WI38 (cell line): Measurements from ENCODE around the gene COLEC12.

Experiments
- H3K4me3 ChIP-seq: 2 replicates; pipeline ENCODE4 v1.5.1; 2011; ENCODE audit warnings: low read depth, mild to moderate bottlenecking, control low read depth, low read length
- TF ChIP-seq, protein P1 (sequence below): IDR thresholded peaks from 2 replicates; pipeline ENCODE4 v1.5.1; 2012; ENCODE audit warnings: low read depth, mild to moderate bottlenecking, control low read depth, low read length

The COLEC12 gene

GRCh38 chr18:394987-395362 lies 105.5 kb downstream of the COLEC12 start:
- no peak overlapping the region for H3K4me3 ChIP-seq
- TF ChIP-seq, protein P1, sequence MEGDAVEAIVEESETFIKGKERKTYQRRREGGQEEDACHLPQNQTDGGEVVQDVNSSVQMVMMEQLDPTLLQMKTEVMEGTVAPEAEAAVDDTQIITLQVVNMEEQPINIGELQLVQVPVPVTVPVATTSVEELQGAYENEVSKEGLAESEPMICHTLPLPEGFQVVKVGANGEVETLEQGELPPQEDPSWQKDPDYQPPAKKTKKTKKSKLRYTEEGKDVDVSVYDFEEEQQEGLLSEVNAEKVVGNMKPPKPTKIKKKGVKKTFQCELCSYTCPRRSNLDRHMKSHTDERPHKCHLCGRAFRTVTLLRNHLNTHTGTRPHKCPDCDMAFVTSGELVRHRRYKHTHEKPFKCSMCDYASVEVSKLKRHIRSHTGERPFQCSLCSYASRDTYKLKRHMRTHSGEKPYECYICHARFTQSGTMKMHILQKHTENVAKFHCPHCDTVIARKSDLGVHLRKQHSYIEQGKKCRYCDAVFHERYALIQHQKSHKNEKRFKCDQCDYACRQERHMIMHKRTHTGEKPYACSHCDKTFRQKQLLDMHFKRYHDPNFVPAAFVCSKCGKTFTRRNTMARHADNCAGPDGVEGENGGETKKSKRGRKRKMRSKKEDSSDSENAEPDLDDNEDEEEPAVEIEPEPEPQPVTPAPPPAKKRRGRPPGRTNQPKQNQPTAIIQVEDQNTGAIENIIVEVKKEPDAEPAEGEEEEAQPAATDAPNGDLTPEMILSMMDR: no peak

- H3K4me3 ChIP-seq: no peak overlapping the region
Observed at GRCh38 chr18:394262-394986, 106.1 kb downstream of the COLEC12 start.

GRCh38 chr18:393574-393957 lies 106.9 kb downstream of the COLEC12 start:
- TF ChIP-seq, protein P1: no peak
- no peak overlapping the region for H3K4me3 ChIP-seq

More at GRCh38 chr18:394262-394986, 106.1 kb downstream of the COLEC12 start:
- TF ChIP-seq, protein P1: no peak

DNA sequence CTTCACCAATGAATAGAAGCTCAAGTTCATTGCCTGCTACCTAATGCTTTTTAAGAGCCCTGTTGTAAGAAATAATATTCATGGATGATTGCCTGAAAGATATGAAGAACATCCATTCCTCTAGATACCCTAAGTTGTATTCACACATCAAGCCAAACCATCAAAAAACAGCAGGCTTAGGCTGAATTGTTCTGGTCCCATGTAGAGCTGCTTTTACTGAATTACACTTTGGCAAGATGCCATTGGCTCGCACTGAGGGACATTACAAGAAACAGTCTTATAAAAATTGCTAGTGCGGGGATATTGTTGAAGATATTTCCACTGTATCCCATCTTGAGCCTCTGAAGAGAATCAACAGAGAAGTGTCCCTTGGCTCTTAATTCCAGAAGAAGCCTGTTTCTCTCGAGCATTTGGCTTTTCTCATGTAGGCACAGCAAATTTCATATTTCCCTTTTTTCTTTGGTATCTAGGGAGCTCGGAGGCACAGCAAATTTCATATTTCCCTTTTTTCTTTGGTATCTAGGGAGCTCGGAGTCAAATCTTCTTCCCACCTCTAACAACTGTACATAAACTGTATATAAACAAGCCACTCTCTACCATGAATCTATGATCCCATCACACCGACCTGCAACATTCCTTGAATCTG lies 107.5 kb downstream of the COLEC12 start:
- TF ChIP-seq, protein P1: no peak
- H3K4me3 ChIP-seq: no peak overlapping the region

- TF ChIP-seq, protein P1: no peak
Observed at GRCh38 chr18:390741-391478, 109.6 kb downstream of the COLEC12 start.

DNA sequence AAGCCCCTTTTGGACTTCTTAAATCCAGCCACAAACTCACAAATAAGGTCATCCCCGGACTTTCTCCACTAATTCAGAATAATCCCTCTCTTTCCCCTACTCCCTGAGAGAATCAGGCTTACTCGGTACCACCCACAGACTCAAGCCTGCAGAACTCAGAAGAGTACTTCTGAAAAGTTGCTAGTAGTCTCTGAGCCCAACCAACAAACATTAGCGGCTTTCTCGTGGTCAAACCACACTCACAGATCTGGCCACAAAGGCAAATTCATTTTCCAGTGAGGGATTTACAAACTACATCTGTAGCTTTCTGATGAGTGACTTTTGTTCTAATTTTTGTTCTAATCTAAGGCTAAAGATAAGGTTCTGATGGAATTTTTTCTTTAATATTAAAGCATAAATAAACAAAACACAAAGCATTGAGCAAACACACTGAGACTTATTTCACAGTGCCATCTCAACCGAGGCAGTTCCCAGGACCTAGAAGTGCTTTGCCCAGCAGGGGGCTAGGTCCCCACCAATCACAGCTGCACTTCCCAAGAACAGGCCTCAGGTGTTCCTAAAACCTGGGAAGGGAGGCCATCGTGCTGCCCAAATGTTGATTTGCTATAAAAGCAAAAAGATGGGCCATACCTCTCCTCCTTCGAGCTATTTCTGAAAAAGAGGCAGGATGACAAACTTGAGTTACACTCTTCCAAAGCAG lies 110.7 kb downstream of the COLEC12 start:
- no peak overlapping the region for H3K4me3 ChIP-seq
- TF ChIP-seq, protein P1: no peak

More at GRCh38 chr18:390741-391478, 109.6 kb downstream of the COLEC12 start:
- H3K4me3 ChIP-seq: no peak overlapping the region
